Measurements from ENCODE around the gene LRRC14B. TPM values are rescaled to one million over a fixed set of nuclear protein-coding genes. Genes with fewer than 3 reads are reported as not detected.

Gene LRRC14B
- total RNA-seq, 4 donors from 2014 or later: not detected

DNA sequence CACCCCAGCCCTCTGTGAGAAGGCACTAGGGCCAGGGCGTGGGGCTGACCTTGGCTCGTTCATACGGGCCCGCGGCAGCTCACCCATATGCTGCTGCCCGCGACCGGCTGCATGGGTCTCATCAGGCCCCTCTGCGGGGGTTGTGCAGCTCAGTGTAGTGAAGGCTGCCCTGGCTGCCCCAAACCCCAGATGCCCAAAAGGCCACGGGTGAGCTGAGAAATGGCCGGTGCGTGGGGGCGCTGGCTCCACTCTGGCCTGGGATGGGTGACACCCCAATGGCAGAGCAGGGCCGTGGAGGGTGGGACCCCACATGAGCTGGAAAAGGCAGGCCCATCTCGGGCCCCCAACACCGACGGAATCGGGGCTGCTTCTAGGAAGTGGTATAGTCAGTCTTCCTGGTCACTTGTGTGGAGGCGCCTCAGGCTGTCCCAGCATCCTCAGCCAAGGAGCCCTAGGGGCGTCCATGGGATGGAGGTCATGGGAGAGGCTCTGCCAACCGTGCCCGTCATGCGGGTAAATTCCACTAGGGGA, 19.4 kb upstream of the LRRC14B start:
- H3K27ac ChIP-seq: no peak overlapping the region
- no peaks in the 10 kb centered on the region for H3K36me3 ChIP-seq
- intact Hi-C loops (cut with DNase I; ENCODE audit: low total_unique reads): no loop called here
- TF ChIP-seq CTCF (IDR thresholded peaks at IDR 0.05) (no peak), POLR2A (IDR thresholded peaks at IDR 0.05) (no peak)
- H3K4me3 ChIP-seq: no peak overlapping the region
- H3K9me3 ChIP-seq: no peaks in the 10 kb centered on the region
- no peaks in the 10 kb centered on the region for H3K4me1 ChIP-seq
- no peak for DNase-seq
- H3K27me3 ChIP-seq: no peaks in the 10 kb centered on the region

GRCh38 chr5:172421-172820, 18.9 kb upstream of the LRRC14B start:
- Histone ChIP-seq H3K4me1 (no peaks in the 10 kb centered on the region), H3K36me3 (no peaks in the 10 kb centered on the region), H3K27me3 (no peaks in the 10 kb centered on the region), H3K27ac (no peak overlapping the region), H3K9me3 (no peaks in the 10 kb centered on the region), H3K4me3 (no peak overlapping the region)
- TF ChIP-seq CTCF (IDR thresholded peaks at IDR 0.05): no peak
- no peak for TF ChIP-seq POLR2A (IDR thresholded peaks at IDR 0.05)
- no peak for DNase-seq
- intact Hi-C loops (cut with DNase I; ENCODE audit: low total_unique reads): no loop called here

DNA sequence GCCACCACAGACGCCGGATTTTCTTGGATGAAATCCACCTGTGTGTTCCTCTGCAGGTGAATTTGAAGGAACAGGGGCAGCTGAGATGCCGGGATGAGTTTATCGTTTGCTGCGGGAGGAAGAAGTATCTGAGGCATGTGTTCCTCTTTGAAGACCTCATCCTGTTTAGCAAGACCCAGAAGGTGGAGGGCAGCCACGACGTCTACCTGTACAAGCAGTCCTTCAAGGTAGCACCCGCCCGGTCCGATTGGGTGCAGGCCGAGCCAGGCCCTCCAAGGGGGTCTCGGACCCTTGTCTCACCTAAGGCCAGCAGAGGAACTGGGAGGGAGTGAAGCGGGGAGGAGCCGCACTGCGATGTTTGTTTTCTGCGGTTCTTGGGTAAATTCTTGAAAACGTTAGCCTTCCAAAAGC, 18.4 kb upstream of the LRRC14B start:
- Histone ChIP-seq H3K27me3 (no peaks in the 10 kb centered on the region), H3K4me1 (no peaks in the 10 kb centered on the region)
- no peak for DNase-seq

DNA sequence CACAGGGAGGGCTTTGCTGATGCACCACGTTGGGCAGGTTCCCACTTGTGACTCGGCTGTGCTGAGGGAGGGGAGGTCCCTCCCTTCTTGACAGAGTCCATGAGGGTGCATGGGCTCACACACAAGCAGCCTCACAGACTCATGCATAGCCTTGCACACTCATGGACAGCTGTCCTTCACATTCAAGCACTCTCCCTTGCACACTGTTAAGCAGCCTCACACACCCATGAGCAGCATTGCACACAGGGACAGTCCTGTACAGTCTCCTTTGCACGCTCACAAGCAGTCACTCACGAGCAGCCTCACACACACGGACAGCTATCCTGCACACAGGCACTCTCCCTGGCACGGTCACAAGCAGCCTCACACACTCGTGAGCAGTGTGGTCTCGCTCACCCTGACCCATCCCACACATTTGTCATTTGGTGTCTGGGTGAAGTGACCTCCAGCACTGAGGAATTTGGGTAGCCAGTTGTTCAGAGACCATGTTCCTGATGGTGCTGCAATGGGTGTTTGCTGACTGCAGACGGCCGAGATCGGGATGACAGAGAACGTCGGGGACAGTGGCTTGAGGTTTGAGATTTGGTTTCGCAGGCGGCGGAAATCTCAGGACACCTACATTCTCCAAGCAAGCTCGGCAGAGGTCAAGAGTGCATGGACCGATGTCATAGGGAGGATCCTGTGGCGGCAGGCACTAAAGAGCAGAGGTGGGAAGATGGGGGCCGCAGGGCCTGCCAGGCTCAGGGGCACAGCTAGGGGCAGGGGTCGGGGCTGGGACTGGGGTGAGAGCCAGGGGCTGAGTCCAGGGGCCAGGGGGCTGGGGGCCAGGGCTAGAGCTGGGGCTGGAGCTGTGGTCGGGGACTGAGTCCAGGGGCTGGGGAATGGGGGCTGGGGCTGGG, 17.7 kb upstream of the LRRC14B start:
- H3K4me3 ChIP-seq: no peak overlapping the region
- H3K27me3 ChIP-seq: no peaks in the 10 kb centered on the region
- H3K9me3 ChIP-seq: no peaks in the 10 kb centered on the region
- DNase-seq: no peak
- TF ChIP-seq CTCF (IDR thresholded peaks at IDR 0.05) (no peak), POLR2A (IDR thresholded peaks at IDR 0.05) (no peak)
- no peak overlapping the region for H3K27ac ChIP-seq
- intact Hi-C loops (cut with DNase I; ENCODE audit: low total_unique reads): no loop called here
- no peaks in the 10 kb centered on the region for H3K4me1 ChIP-seq
- no peaks in the 10 kb centered on the region for H3K36me3 ChIP-seq

More for the DNA sequence above, 18.4 kb upstream of the LRRC14B start:
- intact Hi-C loops (cut with DNase I; ENCODE audit: low total_unique reads): no loop called here
- Histone ChIP-seq H3K9me3 (no peaks in the 10 kb centered on the region), H3K27ac (no peak overlapping the region), H3K4me3 (no peak overlapping the region), H3K36me3 (no peaks in the 10 kb centered on the region)
- TF ChIP-seq CTCF (IDR thresholded peaks at IDR 0.05) (no peak), POLR2A (IDR thresholded peaks at IDR 0.05) (no peak)

DNA sequence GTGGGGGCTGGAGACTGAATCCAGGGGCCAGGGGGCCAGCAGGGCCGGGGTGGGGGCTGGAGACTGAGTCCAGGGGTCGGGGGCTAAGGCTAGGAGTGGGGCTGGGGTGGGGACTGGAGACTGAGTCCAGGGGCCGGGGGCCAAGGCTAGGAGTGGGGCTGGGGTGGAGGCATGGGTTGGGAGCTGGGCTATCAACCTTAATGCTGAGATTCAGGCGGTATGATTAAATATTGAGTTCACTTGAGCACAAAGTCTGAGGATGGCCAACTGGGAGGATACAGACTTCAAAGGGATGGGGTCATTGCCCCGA, 17.0 kb upstream of the LRRC14B start:
- TF ChIP-seq CTCF (IDR thresholded peaks at IDR 0.05) (no peak), POLR2A (IDR thresholded peaks at IDR 0.05) (no peak)
- intact Hi-C loops (cut with DNase I; ENCODE audit: low total_unique reads): no loop called here
- no peak overlapping the region for H3K27ac ChIP-seq
- no peaks in the 10 kb centered on the region for H3K4me1 ChIP-seq
- no peaks in the 10 kb centered on the region for H3K36me3 ChIP-seq
- no peak for DNase-seq
- no peak overlapping the region for H3K4me3 ChIP-seq
- no peaks in the 10 kb centered on the region for H3K9me3 ChIP-seq
- H3K27me3 ChIP-seq: no peaks in the 10 kb centered on the region
